ACC112 (cell line): Measurements from ENCODE around the gene RAB4A.
"Not testable (repeated sequence)": the region's sequence is repeated elsewhere in the genome, so short reads cannot be mapped to it uniquely, and the experiment has no call there.

Source experiments
- H2AFZ ChIP-seq: fragments of 200-600 bp; sonication (generic); one replicate; pipeline ENCODE4 v1.6.0; 2017; ENCODE audit warnings: antibody characterized with exemption, low read length; ENCODE audit not compliant: unreplicated experiment
- H3K27ac ChIP-seq: fragments of 200-600 bp; sonication (generic); 2 replicates; pipeline ENCODE4 v1.5.1; 2014; ENCODE audit warnings: low read depth, mild to moderate bottlenecking, antibody characterized with exemption, low read length, moderate library complexity
- H3K27me3 ChIP-seq: fragments of 200-600 bp; sonication (generic); 2 replicates; pipeline ENCODE4 v1.6.1; 2014; ENCODE audit warnings: mild to moderate bottlenecking, antibody characterized with exemption, low read length, moderate library complexity, mixed read lengths; ENCODE audit not compliant: insufficient read depth
- H3K36me3 ChIP-seq: fragments of 200-600 bp; sonication (generic); 2 replicates; pipeline ENCODE4 v1.6.1; 2016; ENCODE audit warnings: mild to moderate bottlenecking, antibody characterized with exemption, low read length, moderate library complexity, mixed read lengths; ENCODE audit not compliant: insufficient read depth
- H3K4me1 ChIP-seq: fragments of 200-600 bp; sonication (generic); one replicate; pipeline ENCODE4 v1.6.1; 2016; ENCODE audit warnings: low read length, mixed read lengths; ENCODE audit not compliant: insufficient read depth, unreplicated experiment, control insufficient read depth
- H3K4me3 ChIP-seq: fragments of 200-600 bp; sonication (generic); 2 replicates; pipeline ENCODE4 v1.5.1; 2014; ENCODE audit warnings: mild to moderate bottlenecking, low read depth, low read length
- H3K79me2 ChIP-seq: fragments of 200-600 bp; sonication (generic); one replicate; pipeline ENCODE4 v1.6.0; 2016; ENCODE audit warnings: low read length; ENCODE audit not compliant: control insufficient read depth, unreplicated experiment, insufficient read depth

The RAB4A gene

DNA sequence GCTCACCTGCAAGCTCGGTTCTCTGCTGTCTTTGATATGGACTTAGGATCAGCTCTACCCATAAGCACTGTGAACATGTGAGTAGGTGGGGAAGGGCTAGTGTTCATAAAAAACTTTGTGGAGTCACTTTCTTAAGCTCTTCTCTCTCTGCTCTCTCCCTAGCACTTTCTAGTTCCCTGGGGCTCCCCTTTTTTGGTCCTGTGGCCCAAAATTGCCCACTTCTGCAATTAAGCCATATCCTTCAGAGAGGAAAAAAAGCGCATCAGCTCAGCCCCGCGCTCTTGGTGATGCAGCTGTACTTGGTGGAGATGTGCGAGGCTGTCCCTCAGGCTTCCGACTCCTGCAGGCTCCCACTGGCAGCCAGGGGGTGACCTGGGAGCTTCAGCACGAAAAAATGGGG, 48.6 kb downstream of the RAB4A start:
- no peak overlapping the region for H3K4me3 ChIP-seq
- H2AFZ ChIP-seq = no peak overlapping the region
- no peaks in the 10 kb centered on the region for H3K79me2 ChIP-seq
- no peaks in the 10 kb centered on the region for H3K4me1 ChIP-seq
- peaks cover 3% of the 10 kb centered on the region; the same call in 1 of the 2 replicates for H3K36me3 ChIP-seq
- H3K27ac ChIP-seq = no peak overlapping the region
- H3K27me3 ChIP-seq = no peaks in the 10 kb centered on the region

GRCh38 chr1:229323201-229323600, 52.3 kb downstream of the RAB4A start:
- Histone ChIP-seq H3K36me3 (peaks cover 8% of the 10 kb centered on the region), H3K27ac (no peak overlapping the region), H3K27me3 (no peaks in the 10 kb centered on the region)

DNA sequence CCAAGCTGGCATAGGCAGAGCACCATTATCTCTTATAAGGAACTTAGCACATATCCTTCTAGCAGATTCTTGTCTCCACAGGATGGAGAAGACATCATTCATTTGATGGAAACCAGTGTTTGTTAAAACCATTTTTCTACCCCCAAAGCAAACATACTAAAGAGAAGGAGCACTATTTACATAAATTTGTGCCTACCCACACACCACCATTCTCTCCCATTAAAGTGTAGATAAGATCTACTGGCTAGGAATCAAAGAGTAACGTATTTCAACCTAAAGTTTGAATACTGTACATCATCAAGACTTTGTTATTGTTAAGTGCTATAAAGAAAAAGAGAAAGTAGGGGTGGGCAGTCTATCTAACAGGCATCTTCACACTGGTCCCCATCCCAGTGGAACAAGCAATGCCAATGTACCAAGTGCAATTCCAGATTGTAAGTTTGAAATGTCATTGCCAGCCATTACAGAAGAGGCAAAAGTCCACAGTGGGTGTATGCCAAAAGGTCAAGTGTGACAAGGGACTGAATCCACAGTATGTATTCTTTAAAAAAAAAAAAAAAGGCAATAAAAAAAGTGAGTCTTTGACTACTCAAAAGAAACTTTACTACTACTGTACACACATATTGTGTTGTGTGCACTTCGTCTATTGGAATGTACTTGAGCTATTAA, 53.1 kb downstream of the RAB4A start:
- H3K4me3 ChIP-seq = no peak overlapping the region
- H3K79me2 ChIP-seq = no peaks in the 10 kb centered on the region
- no peak overlapping the region for H3K27ac ChIP-seq
- H3K36me3 ChIP-seq = peaks cover 8% of the 10 kb centered on the region
- no peak overlapping the region for H2AFZ ChIP-seq
- no peaks in the 10 kb centered on the region for H3K27me3 ChIP-seq
- H3K4me1 ChIP-seq = no peaks in the 10 kb centered on the region

More at GRCh38 chr1:229323201-229323600, 52.3 kb downstream of the RAB4A start:
- Histone ChIP-seq H3K79me2 (no peaks in the 10 kb centered on the region), H3K4me1 (no peaks in the 10 kb centered on the region), H3K4me3 (no peak overlapping the region), H2AFZ (no peak overlapping the region)

- no peaks in the 10 kb centered on the region for H3K4me1 ChIP-seq
- no peak overlapping the region for H2AFZ ChIP-seq
- H3K27ac ChIP-seq = no peak overlapping the region
- H3K4me3 ChIP-seq = no peak overlapping the region
- H3K36me3 ChIP-seq = peaks cover 8% of the 10 kb centered on the region
- H3K79me2 ChIP-seq = no peaks in the 10 kb centered on the region
- H3K27me3 ChIP-seq = no peaks in the 10 kb centered on the region
These were observed 54.5 kb downstream of the RAB4A start for GRCh38 chr1:229325401-229325800.

DNA sequence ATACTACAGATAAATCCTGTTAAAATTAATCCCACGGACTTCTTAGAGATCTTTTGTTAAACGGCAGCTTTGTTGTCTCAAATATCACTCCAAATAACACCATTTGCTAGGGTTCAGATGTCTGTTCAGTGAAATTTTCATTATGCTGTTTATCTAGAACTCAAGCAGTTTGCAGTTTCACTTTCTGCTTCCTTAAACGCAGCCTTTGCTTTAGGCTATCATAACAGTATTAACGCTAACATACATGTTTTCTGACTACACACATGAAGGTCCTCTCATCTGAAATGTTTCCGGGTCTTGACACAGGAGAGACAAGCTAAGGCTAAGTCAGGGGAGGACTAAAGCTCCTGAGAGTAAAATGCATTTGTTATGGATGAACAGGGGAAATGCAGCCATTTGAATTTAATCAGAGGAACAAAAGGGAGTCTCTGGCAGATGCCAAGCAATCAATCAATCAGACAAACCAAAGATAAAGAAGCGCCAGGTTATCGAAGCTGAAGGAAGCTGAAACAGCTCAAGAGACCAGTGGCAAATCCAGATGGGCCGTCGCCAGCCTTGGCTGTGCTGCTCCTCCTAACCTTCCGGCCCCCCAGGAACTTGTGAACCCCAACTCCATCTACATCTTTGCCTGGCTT, 55.1 kb downstream of the RAB4A start:
- Histone ChIP-seq H3K27me3 (no peaks in the 10 kb centered on the region), H3K4me1 (no peaks in the 10 kb centered on the region), H3K36me3 (peaks cover 8% of the 10 kb centered on the region), H3K4me3 (no peak overlapping the region), H3K79me2 (peaks cover 2% of the 10 kb centered on the region), H2AFZ (no peak overlapping the region), H3K27ac (no peak overlapping the region)

DNA sequence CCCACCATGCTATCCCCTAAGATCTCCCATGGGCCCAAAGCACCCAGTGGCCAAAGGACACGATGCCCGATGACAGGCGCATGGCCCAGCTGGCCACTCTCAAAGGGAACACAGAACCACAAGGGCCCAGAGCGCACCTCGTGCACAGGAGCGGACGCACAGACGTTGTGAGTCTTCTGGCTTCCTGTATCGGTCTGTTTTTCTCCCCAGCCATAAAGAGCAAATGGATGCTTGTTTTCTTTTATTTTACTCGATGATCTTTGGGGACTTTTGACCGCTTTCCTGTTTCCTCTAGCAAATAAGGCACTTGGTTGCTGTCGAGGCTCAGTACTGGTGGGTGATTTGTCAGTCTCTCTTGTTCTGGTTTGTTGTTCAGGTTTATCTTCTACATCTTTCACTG, 55.7 kb downstream of the RAB4A start:
- H3K27ac ChIP-seq = no peak overlapping the region
- H3K4me3 ChIP-seq = no peak overlapping the region
- no peaks in the 10 kb centered on the region for H3K4me1 ChIP-seq
- no peak overlapping the region for H2AFZ ChIP-seq
- H3K27me3 ChIP-seq = no peaks in the 10 kb centered on the region
- H3K79me2 ChIP-seq = peaks cover 3% of the 10 kb centered on the region
- H3K36me3 ChIP-seq = peaks cover 8% of the 10 kb centered on the region

DNA sequence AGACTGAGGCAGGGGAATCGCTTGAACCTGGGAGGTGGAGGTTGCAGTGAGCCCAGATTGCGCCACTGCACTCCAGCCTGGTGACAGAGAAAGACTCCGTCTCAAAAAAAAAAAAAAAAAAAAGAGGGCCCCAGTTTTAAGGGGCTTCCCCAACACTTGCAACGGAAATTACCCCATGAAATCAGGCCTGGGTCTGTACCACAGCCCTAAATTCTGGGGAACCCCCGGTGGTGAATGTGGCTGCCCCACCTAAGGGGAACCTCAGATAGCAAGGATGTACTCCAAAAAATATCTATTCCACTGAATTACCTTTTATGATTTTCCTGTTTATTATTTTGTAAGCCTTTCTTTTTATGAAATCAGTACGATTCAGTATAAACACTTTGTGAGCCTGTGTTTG, 56.9 kb downstream of the RAB4A start:
- H3K4me1 ChIP-seq, H3K79me2 ChIP-seq, H3K4me3 ChIP-seq, H3K36me3 ChIP-seq, H2AFZ ChIP-seq, H3K27ac ChIP-seq, H3K27me3 ChIP-seq: not testable (repeated sequence)

- Histone ChIP-seq H3K79me2 (peaks cover 4% of the 10 kb centered on the region), H3K4me3 (no peak overlapping the region), H3K4me1 (no peaks in the 10 kb centered on the region), H2AFZ (no peak overlapping the region), H3K27ac (no peak overlapping the region), H3K36me3 (peaks cover 6% of the 10 kb centered on the region), H3K27me3 (no peaks in the 10 kb centered on the region)
These were observed 57.9 kb downstream of the RAB4A start for GRCh38 chr1:229328598-229329362.

DNA sequence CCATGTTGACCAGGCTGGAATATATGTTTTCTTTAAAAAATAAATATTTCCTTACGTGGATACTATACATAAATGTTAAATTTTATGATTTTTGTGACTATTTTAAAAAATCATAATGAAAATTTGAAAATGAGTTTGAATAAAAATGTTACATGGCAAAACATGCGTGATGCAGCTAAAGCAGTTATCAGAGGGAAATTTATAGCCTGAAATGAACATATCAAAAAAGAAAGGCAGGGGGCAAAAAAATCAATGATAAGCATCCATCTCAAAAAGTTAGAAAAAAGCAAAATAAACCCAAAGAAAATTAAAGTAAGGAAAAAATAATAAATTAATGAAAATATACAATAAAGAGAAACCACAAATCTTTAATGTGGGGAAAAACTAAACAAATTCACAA, 63.4 kb downstream of the RAB4A start:
- H3K27me3 ChIP-seq = no peaks in the 10 kb centered on the region
- no peak overlapping the region for H3K4me3 ChIP-seq
- H3K79me2 ChIP-seq = peaks cover 28% of the 10 kb centered on the region
- no peak overlapping the region for H2AFZ ChIP-seq
- peaks cover 3% of the 10 kb centered on the region for H3K4me1 ChIP-seq
- no peak overlapping the region for H3K27ac ChIP-seq
- H3K36me3 ChIP-seq = peaks cover 11% of the 10 kb centered on the region; the same call in 1 of the 2 replicates

- Histone ChIP-seq H2AFZ (no peak overlapping the region), H3K4me1 (peaks cover 8% of the 10 kb centered on the region), H3K79me2 (peaks cover 31% of the 10 kb centered on the region), H3K27ac (no peak overlapping the region), H3K36me3 (peaks cover 11% of the 10 kb centered on the region; the same call in 1 of the 2 replicates), H3K27me3 (no peaks in the 10 kb centered on the region), H3K4me3 (no peak overlapping the region)
These were observed 63.8 kb downstream of the RAB4A start for GRCh38 chr1:229334716-229335115.
